Activated T-helper 17 cell treated with anti-CD3 and anti-CD28 coated beads, Interleukin-2, amount 50 U/mL, for 72 hours (primary cell): Measurements from ENCODE around the gene MROH8. TPM values are rescaled to one million over a fixed set of nuclear protein-coding genes. Genes with fewer than 3 reads are reported as not detected.
"Not testable (repeated sequence)": the region's sequence is repeated elsewhere in the genome, so short reads cannot be mapped to it uniquely, and the experiment has no call there.

Experiments used
- ATAC-seq: fragments of 150-1000 bp; cut with Tn5 transposase; replicated peaks from 2 replicates; pipeline ENCODE4 v1.10.0; 2021; ENCODE audit warnings: mild to moderate bottlenecking, moderate library complexity
- H3K27ac Mint-ChIP-seq: one replicate; pipeline ENCODE4 v1.8.0; 2022; ENCODE audit warnings: mixed read lengths
- H3K27me3 Mint-ChIP-seq: one replicate; pipeline ENCODE4 v1.8.0; 2022; ENCODE audit warnings: mixed read lengths
- H3K36me3 Mint-ChIP-seq: one replicate; pipeline ENCODE4 v1.8.0; 2022; ENCODE audit warnings: low read depth, mild to moderate bottlenecking, mixed read lengths
- H3K4me1 Mint-ChIP-seq: one replicate; pipeline ENCODE4 v1.8.0; 2022; ENCODE audit warnings: mixed read lengths
- H3K4me3 Mint-ChIP-seq: one replicate; pipeline ENCODE4 v1.8.0; 2022; ENCODE audit warnings: mild to moderate bottlenecking, mixed read lengths
- H3K9me3 Mint-ChIP-seq: one replicate; pipeline ENCODE4 v1.8.0; 2022; ENCODE audit warnings: mixed read lengths
- total RNA-seq, 2 donors: library from RNA; stranded (reverse); gene quantifications; one replicate each; pipeline ENCODE4 v1.2.3, GENCODE V29; 2022

The MROH8 gene
- total RNA-seq, 2 donors from 2014 or later = 0.32 to 2.0 TPM

GRCh38 chr20:37152284-37152683 lies 27.1 kb downstream of the MROH8 start:
- H3K27ac Mint-ChIP-seq = no peak overlapping the region
- no peaks in the 10 kb centered on the region for H3K4me1 Mint-ChIP-seq
- no peak for ATAC-seq
- H3K27me3 Mint-ChIP-seq = no peaks in the 10 kb centered on the region
- no peaks in the 10 kb centered on the region for H3K9me3 Mint-ChIP-seq
- H3K36me3 Mint-ChIP-seq = no peaks in the 10 kb centered on the region
- no peak overlapping the region for H3K4me3 Mint-ChIP-seq

GRCh38 chr20:37151529-37151928 lies 27.8 kb downstream of the MROH8 start:
- Mint-ChIP-seq H3K4me3 (no peak overlapping the region), H3K27ac (no peak overlapping the region), H3K4me1 (no peaks in the 10 kb centered on the region), H3K9me3 (no peaks in the 10 kb centered on the region), H3K36me3 (no peaks in the 10 kb centered on the region), H3K27me3 (no peaks in the 10 kb centered on the region)
- no peak for ATAC-seq

GRCh38 chr20:37150864-37151263 lies 28.5 kb downstream of the MROH8 start:
- not testable (repeated sequence) for H3K36me3 Mint-ChIP-seq, H3K27ac Mint-ChIP-seq, H3K9me3 Mint-ChIP-seq, H3K4me3 Mint-ChIP-seq, H3K27me3 Mint-ChIP-seq, ATAC-seq, H3K4me1 Mint-ChIP-seq

- no peaks in the 10 kb centered on the region for H3K36me3 Mint-ChIP-seq
- no peak overlapping the region for H3K27ac Mint-ChIP-seq
- H3K4me3 Mint-ChIP-seq = no peak overlapping the region
- no peak for ATAC-seq
- H3K27me3 Mint-ChIP-seq = no peaks in the 10 kb centered on the region
- H3K9me3 Mint-ChIP-seq = no peaks in the 10 kb centered on the region
- no peaks in the 10 kb centered on the region for H3K4me1 Mint-ChIP-seq
These were observed 32.1 kb downstream of the MROH8 start for GRCh38 chr20:37147250-37147649.

GRCh38 chr20:37144856-37145404 lies 34.4 kb downstream of the MROH8 start:
- Mint-ChIP-seq H3K27me3 (no peaks in the 10 kb centered on the region), H3K4me1 (no peaks in the 10 kb centered on the region), H3K27ac (no peak overlapping the region), H3K9me3 (no peaks in the 10 kb centered on the region), H3K36me3 (no peaks in the 10 kb centered on the region), H3K4me3 (no peak overlapping the region)
- ATAC-seq = no peak

GRCh38 chr20:37142708-37143107 lies 36.6 kb downstream of the MROH8 start:
- no peak overlapping the region for H3K4me3 Mint-ChIP-seq
- H3K27me3 Mint-ChIP-seq = no peaks in the 10 kb centered on the region
- no peaks in the 10 kb centered on the region for H3K4me1 Mint-ChIP-seq
- no peak overlapping the region for H3K27ac Mint-ChIP-seq
- no peaks in the 10 kb centered on the region for H3K36me3 Mint-ChIP-seq
- no peak for ATAC-seq
- no peaks in the 10 kb centered on the region for H3K9me3 Mint-ChIP-seq

GRCh38 chr20:37137547-37137946 lies 41.8 kb downstream of the MROH8 start:
- no peak overlapping the region for H3K27ac Mint-ChIP-seq
- H3K36me3 Mint-ChIP-seq = no peaks in the 10 kb centered on the region
- H3K4me3 Mint-ChIP-seq = no peak overlapping the region
- ATAC-seq = no peak
- H3K27me3 Mint-ChIP-seq = no peaks in the 10 kb centered on the region
- H3K9me3 Mint-ChIP-seq = no peaks in the 10 kb centered on the region
- no peaks in the 10 kb centered on the region for H3K4me1 Mint-ChIP-seq

- no peaks in the 10 kb centered on the region for H3K4me1 Mint-ChIP-seq
- H3K27ac Mint-ChIP-seq = no peak overlapping the region
- H3K9me3 Mint-ChIP-seq = no peaks in the 10 kb centered on the region
- no peak for ATAC-seq
- no peaks in the 10 kb centered on the region for H3K36me3 Mint-ChIP-seq
- no peaks in the 10 kb centered on the region for H3K27me3 Mint-ChIP-seq
- no peak overlapping the region for H3K4me3 Mint-ChIP-seq
These were observed 45.4 kb downstream of the MROH8 start for GRCh38 chr20:37133952-37134351.

GRCh38 chr20:37131486-37131885 lies 47.9 kb downstream of the MROH8 start:
- H3K9me3 Mint-ChIP-seq = no peaks in the 10 kb centered on the region
- no peaks in the 10 kb centered on the region for H3K36me3 Mint-ChIP-seq
- H3K4me3 Mint-ChIP-seq = no peak overlapping the region
- H3K27ac Mint-ChIP-seq = no peak overlapping the region
- H3K27me3 Mint-ChIP-seq = no peaks in the 10 kb centered on the region
- no peak for ATAC-seq
- no peaks in the 10 kb centered on the region for H3K4me1 Mint-ChIP-seq

GRCh38 chr20:37128803-37129202 lies 50.5 kb downstream of the MROH8 start:
- no peak for ATAC-seq
- Mint-ChIP-seq H3K27me3 (no peaks in the 10 kb centered on the region), H3K27ac (no peak overlapping the region), H3K4me1 (no peaks in the 10 kb centered on the region), H3K4me3 (no peak overlapping the region), H3K9me3 (no peaks in the 10 kb centered on the region), H3K36me3 (no peaks in the 10 kb centered on the region)

- H3K36me3 Mint-ChIP-seq, H3K4me3 Mint-ChIP-seq, H3K27ac Mint-ChIP-seq, H3K9me3 Mint-ChIP-seq, ATAC-seq, H3K4me1 Mint-ChIP-seq, H3K27me3 Mint-ChIP-seq: not testable (repeated sequence)
These were observed 53.1 kb downstream of the MROH8 start for GRCh38 chr20:37126290-37126689.

- H3K27ac Mint-ChIP-seq = no peak overlapping the region
- no peak for ATAC-seq
- no peaks in the 10 kb centered on the region for H3K9me3 Mint-ChIP-seq
- H3K27me3 Mint-ChIP-seq = no peaks in the 10 kb centered on the region
- H3K4me3 Mint-ChIP-seq = no peak overlapping the region
- no peaks in the 10 kb centered on the region for H3K4me1 Mint-ChIP-seq
- no peaks in the 10 kb centered on the region for H3K36me3 Mint-ChIP-seq
These were observed 55.9 kb downstream of the MROH8 start for GRCh38 chr20:37123441-37123840.

- Mint-ChIP-seq H3K36me3 (no peaks in the 10 kb centered on the region), H3K9me3 (no peaks in the 10 kb centered on the region), H3K27me3 (no peaks in the 10 kb centered on the region), H3K4me1 (no peaks in the 10 kb centered on the region), H3K27ac (no peak overlapping the region), H3K4me3 (no peak overlapping the region)
- no peak for ATAC-seq
These were observed 58.9 kb downstream of the MROH8 start for GRCh38 chr20:37120497-37120896.

GRCh38 chr20:37119356-37120036 lies 59.9 kb downstream of the MROH8 start:
- Mint-ChIP-seq H3K27ac (no peak overlapping the region), H3K9me3 (no peaks in the 10 kb centered on the region), H3K4me1 (no peaks in the 10 kb centered on the region), H3K4me3 (no peak overlapping the region), H3K36me3 (no peaks in the 10 kb centered on the region), H3K27me3 (no peaks in the 10 kb centered on the region)
- no peak for ATAC-seq

- ATAC-seq = no peak
- Mint-ChIP-seq H3K27ac (no peak overlapping the region), H3K4me1 (peaks cover 4% of the 10 kb centered on the region), H3K4me3 (no peak overlapping the region), H3K9me3 (no peaks in the 10 kb centered on the region), H3K36me3 (no peaks in the 10 kb centered on the region), H3K27me3 (no peaks in the 10 kb centered on the region)
These were observed 65.3 kb downstream of the MROH8 start for GRCh38 chr20:37114012-37114411.
